ENCODE results near the gene LNPEP.

LNPEP gene

DNA sequence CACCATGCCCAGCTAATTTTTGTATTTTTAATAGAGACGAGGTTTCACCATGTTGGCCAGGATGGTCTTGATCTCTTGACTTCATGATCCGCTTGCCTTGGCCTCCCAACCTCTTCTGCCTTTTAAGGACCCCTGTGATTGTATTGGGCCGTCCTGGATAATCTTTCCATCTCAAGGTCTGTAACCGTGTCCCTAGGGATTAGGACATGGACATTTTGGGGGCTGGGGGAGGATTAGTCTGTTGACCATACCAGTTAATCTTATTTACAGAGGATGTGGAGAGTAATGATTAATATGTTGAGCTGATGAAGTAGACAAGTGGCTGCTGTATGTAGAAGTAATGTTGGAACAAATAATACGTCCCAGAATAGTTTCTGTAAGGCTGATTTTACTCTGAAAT is 23.1 kb downstream of the LNPEP start:
- DNase-seq (ENCODE audit: low read depth) = no peak
- no peak overlapping the region for H3K4me3 ChIP-seq (ENCODE audit: low read length)
- no peak for TF ChIP-seq CTCF (IDR thresholded peaks at IDR 0.05; ENCODE audit: insufficient read depth, low read depth, low read length, missing control alignments)

- no peak for DNase-seq (ENCODE audit: low read depth)
- no peak for TF ChIP-seq CTCF (IDR thresholded peaks at IDR 0.05; ENCODE audit: insufficient read depth, low read depth, low read length, missing control alignments)
- no peak overlapping the region for H3K4me3 ChIP-seq (ENCODE audit: low read length)
Measured at GRCh38 chr5:96961053-96961452, 25.2 kb downstream of the LNPEP start.

DNA sequence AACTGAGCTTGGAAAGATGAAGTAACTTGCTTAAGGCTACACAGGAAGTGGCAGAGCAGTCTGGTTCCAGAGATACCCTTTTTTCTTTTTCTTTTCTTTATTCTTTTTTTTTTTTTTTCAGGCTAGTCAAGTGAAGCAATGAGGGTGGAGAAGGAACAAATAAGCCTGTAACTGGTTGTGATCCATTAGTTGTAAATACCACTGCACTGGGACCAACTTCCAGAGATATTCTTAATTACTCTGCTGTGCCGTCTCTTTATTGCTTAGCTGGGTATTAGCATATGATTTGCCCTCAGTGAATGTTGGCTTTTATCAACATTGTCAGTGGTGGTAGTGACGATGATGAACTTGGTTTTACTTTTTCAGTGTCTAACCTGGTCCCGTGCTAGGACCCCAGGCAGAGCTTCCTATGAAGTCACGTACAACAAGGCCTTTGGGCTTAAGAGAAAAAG is 26.7 kb downstream of the LNPEP start:
- H3K4me3 ChIP-seq (ENCODE audit: low read length) = no peak overlapping the region
- TF ChIP-seq CTCF (IDR thresholded peaks at IDR 0.05; ENCODE audit: insufficient read depth, low read depth, low read length, missing control alignments) = no peak
- DNase-seq (ENCODE audit: low read depth) = no peak

DNA sequence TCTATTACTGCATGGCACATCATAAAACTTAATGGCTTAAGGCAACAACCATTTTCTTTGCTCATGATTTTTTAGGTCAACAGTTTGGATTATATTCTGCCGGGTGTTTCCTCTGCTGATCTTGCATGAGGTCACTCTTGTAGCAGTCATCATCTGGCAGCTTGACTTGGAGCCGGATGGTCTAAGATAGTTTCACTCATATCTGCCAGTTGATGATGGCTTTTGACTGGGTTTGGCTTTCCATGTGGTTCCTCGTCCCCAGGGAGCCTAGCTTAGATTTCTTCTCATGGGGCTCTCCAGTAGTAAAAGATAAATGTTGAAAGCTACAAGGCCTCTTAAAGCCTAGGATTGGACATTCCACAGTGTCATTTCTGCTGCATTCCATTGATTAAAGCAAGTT is 27.4 kb downstream of the LNPEP start:
- no peak overlapping the region for H3K4me3 ChIP-seq (ENCODE audit: low read length)
- TF ChIP-seq CTCF (IDR thresholded peaks at IDR 0.05; ENCODE audit: insufficient read depth, low read depth, low read length, missing control alignments) = no peak
- DNase-seq (ENCODE audit: low read depth) = peak; percentile 34

- TF ChIP-seq CTCF (IDR thresholded peaks at IDR 0.05; ENCODE audit: insufficient read depth, low read depth, low read length, missing control alignments) = no peak
Measured at GRCh38 chr5:96966801-96967200, 30.9 kb downstream of the LNPEP start.

GRCh38 chr5:96967400-96967799 is 31.5 kb downstream of the LNPEP start:
- peak; percentile 22 for DNase-seq (ENCODE audit: low read depth)
- no peak for TF ChIP-seq CTCF (IDR thresholded peaks at IDR 0.05; ENCODE audit: insufficient read depth, low read depth, low read length, missing control alignments)

More at GRCh38 chr5:96966801-96967200, 30.9 kb downstream of the LNPEP start:
- no peak overlapping the region for H3K4me3 ChIP-seq (ENCODE audit: low read length)
- no peak for DNase-seq (ENCODE audit: low read depth)

GRCh38 chr5:96968074-96968473 is 32.2 kb downstream of the LNPEP start:
- TF ChIP-seq CTCF (IDR thresholded peaks at IDR 0.05; ENCODE audit: insufficient read depth, low read depth, low read length, missing control alignments) = no peak
- H3K4me3 ChIP-seq (ENCODE audit: low read length) = no peak overlapping the region
- DNase-seq (ENCODE audit: low read depth) = peak; percentile 44

More at GRCh38 chr5:96967400-96967799, 31.5 kb downstream of the LNPEP start:
- H3K4me3 ChIP-seq (ENCODE audit: low read length) = no peak overlapping the region

All from epithelial cell of esophagus (primary cell).